Fibroblast of the aortic adventitia (primary cell): Measurements from ENCODE around the gene NR1H4. TPM values are rescaled to one million over a fixed set of nuclear protein-coding genes. Genes with fewer than 3 reads are reported as not detected.

Experiments
- DNase-seq: peaks from one replicate; pipeline ENCODE4 v3.0.0-alpha.2; 2010; ENCODE audit warnings: low read depth
- H3K4me3 ChIP-seq: 2 replicates; pipeline ENCODE4 v1.5.1; 2011; ENCODE audit warnings: low read depth, mild to moderate bottlenecking, control low read depth, low read length, moderate library complexity
- total RNA-seq: library from RNA; depleted of rRNA; stranded (reverse); fragments of >200 nt; gene quantifications from 2 replicates; pipeline ENCODE4 v1.2.3, GENCODE V29; 2012; ENCODE audit warnings: low replicate concordance
- TF ChIP-seq, protein P1 (sequence below): IDR thresholded peaks from 2 replicates; pipeline ENCODE4 v1.5.1; 2011; ENCODE audit warnings: mild to moderate bottlenecking, low read length, control low read depth, inconsistent platforms; ENCODE audit not compliant: insufficient read depth

Gene NR1H4
- total RNA-seq, 1 donor: not detected

DNA sequence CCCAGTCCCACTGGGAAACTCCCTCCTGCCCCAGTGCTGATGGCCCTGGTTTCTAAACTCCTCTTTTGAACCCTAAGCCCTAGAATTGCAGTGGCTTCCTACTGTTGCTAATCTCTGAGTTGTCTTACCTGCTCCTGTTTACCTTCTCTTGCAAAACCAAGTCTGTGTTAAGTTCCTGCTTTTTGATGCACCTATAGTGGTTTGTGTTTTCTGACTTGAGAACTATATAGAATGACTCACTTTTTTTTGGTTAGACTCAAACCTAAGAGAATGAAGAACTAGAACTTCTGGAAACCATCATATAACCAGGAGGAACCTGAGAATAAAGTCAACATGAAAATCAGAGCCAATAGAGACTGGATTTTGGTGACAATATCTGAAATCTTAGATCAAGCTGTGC lies 94.3 kb downstream of the NR1H4 start:
- TF ChIP-seq, protein P1, sequence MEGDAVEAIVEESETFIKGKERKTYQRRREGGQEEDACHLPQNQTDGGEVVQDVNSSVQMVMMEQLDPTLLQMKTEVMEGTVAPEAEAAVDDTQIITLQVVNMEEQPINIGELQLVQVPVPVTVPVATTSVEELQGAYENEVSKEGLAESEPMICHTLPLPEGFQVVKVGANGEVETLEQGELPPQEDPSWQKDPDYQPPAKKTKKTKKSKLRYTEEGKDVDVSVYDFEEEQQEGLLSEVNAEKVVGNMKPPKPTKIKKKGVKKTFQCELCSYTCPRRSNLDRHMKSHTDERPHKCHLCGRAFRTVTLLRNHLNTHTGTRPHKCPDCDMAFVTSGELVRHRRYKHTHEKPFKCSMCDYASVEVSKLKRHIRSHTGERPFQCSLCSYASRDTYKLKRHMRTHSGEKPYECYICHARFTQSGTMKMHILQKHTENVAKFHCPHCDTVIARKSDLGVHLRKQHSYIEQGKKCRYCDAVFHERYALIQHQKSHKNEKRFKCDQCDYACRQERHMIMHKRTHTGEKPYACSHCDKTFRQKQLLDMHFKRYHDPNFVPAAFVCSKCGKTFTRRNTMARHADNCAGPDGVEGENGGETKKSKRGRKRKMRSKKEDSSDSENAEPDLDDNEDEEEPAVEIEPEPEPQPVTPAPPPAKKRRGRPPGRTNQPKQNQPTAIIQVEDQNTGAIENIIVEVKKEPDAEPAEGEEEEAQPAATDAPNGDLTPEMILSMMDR: no peak
- no peak for DNase-seq
- no peak overlapping the region for H3K4me3 ChIP-seq

GRCh38 chr12:100572184-100572583 lies 98.5 kb downstream of the NR1H4 start:
- DNase-seq: no peak
- TF ChIP-seq, protein P1: no peak

GRCh38 chr12:100573292-100574186 lies 99.9 kb downstream of the NR1H4 start, which contains the start of gene GAS2L3:
Gene GAS2L3 (plus strand): TSS chr12:100573684. CDS start chr12:100594905, 21,221 bp downstream.
- TF ChIP-seq, protein P1: no peak
- peak; percentile 71 for DNase-seq
- peak within 1 kb of the TSS; percentile 82 for H3K4me3 ChIP-seq

More at GRCh38 chr12:100572184-100572583, 98.5 kb downstream of the NR1H4 start:
- no peak overlapping the region for H3K4me3 ChIP-seq

DNA sequence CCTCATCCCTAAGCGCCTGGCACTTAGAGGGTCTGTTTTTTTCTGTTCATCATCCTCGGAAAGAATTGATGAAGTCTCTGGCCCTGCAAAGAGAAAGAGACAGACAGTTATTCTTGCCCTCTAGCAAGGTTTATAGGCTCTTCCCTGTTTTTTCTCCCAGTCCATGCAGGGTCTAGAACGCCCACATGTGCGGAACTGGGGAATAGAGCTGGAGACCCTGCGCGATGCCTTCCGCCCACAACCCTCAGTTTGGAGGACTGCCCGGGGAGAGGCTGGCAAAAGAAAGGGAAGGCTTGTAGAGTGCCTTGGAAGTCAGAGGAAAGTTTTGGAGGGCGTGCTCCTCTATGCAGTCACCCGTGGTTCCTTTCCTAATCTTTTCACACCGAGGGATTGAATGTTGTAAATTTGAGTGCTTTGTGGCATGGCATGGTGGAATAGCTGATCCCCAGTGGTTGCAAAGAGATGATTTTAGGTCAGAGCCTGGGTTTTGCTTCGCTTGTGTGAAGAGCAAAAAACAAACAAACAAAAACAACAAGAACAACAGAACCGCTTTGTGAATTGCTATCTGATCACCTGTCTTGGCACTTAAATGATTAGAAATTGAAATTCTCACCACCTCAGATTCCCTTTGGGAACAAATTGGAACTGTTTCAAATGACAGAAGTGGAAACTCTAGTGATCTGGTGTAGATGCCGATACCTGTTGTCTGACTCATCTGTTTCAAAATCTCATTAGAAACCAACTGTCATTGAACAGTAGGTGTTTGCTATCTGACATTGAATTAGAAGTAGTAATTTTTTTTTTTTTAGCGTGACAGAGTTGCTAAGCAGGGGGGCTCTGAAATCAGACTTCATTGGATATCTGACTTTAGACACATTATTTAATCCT lies 100.8 kb downstream of the NR1H4 start:
- peak overlapping the region; percentile 82 for H3K4me3 ChIP-seq
- TF ChIP-seq, protein P1: no peak
- DNase-seq: peak; percentile 34

- peak; percentile 76 for DNase-seq
- no peak overlapping the region for H3K4me3 ChIP-seq
- TF ChIP-seq, protein P1: no peak
Observed at GRCh38 chr12:100576331-100577036, 102.8 kb downstream of the NR1H4 start.

GRCh38 chr12:100578923-100579322 lies 105.3 kb downstream of the NR1H4 start:
- TF ChIP-seq, protein P1: no peak
- DNase-seq: no peak
- no peak overlapping the region for H3K4me3 ChIP-seq
